Esophagus muscularis mucosa (tissue), 3 donors: ENCODE data around the gene SCRN2.

Experiments used
- POLR2A ChIP-seq: fragments of 450-650 bp; IDR thresholded peaks from one replicate; pipeline ENCODE4 v1.6.1; 2017; ENCODE audit warnings: antibody characterized with exemption, moderate library complexity, mild to moderate bottlenecking, low read depth
- TF ChIP-seq, protein P1 (sequence below), 3 experiments: fragments of 200-600 bp in 2 of 3; fragments of 450-650 bp in 1 of 3; sonication (generic) in 2 of 3; IDR thresholded peaks; one replicate each; pipeline ENCODE4 v1.5.1; 2017 to 2019; ENCODE audit warnings: antibody characterized with exemption in 3 of 3, mild to moderate bottlenecking in 2 of 3, moderate library complexity in 1 of 3

GRCh38 chr17:47851764-47852112, 10.7 kb upstream of the SCRN2 start:
- TF ChIP-seq, protein P1, sequence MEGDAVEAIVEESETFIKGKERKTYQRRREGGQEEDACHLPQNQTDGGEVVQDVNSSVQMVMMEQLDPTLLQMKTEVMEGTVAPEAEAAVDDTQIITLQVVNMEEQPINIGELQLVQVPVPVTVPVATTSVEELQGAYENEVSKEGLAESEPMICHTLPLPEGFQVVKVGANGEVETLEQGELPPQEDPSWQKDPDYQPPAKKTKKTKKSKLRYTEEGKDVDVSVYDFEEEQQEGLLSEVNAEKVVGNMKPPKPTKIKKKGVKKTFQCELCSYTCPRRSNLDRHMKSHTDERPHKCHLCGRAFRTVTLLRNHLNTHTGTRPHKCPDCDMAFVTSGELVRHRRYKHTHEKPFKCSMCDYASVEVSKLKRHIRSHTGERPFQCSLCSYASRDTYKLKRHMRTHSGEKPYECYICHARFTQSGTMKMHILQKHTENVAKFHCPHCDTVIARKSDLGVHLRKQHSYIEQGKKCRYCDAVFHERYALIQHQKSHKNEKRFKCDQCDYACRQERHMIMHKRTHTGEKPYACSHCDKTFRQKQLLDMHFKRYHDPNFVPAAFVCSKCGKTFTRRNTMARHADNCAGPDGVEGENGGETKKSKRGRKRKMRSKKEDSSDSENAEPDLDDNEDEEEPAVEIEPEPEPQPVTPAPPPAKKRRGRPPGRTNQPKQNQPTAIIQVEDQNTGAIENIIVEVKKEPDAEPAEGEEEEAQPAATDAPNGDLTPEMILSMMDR (IDR thresholded peaks at IDR 0.05), result no peak
- TF ChIP-seq POLR2A, result no peak
